BE2C (cell line): Measurements from ENCODE around the gene SQOR.

Experiments
- DNase-seq: peaks from one replicate; pipeline ENCODE4 v3.0.0-alpha.2; 2020
- H3K27me3 ChIP-seq: fragments of 250-450 bp; sonication (Bioruptor Pico); 2 replicates; pipeline ENCODE4 v1.5.1; 2020; ENCODE audit warnings: mild to moderate bottlenecking
- H3K36me3 ChIP-seq: fragments of 250-450 bp; sonication (Bioruptor Pico); 2 replicates; pipeline ENCODE4 v1.5.1; 2020; ENCODE audit warnings: mild to moderate bottlenecking
- H3K4me1 ChIP-seq: fragments of 250-450 bp; sonication (Bioruptor Pico); 2 replicates; pipeline ENCODE4 v1.5.1; 2020
- H3K4me3 ChIP-seq: 2 replicates; pipeline ENCODE4 v1.5.1; 2011; ENCODE audit warnings: low read depth, low read length
- H3K9me3 ChIP-seq: fragments of 250-450 bp; sonication (Bioruptor Pico); 2 replicates; pipeline ENCODE4 v1.5.1; 2020
- TF ChIP-seq, protein P1 (sequence below): IDR thresholded peaks from 2 replicates; pipeline ENCODE4 v1.5.1; 2012; ENCODE audit warnings: mild to moderate bottlenecking, low read depth, low read length

Gene SQOR

GRCh38 chr15:45704329-45705249 lies 69.8 kb downstream of the SQOR start:
- TF ChIP-seq, protein P1, sequence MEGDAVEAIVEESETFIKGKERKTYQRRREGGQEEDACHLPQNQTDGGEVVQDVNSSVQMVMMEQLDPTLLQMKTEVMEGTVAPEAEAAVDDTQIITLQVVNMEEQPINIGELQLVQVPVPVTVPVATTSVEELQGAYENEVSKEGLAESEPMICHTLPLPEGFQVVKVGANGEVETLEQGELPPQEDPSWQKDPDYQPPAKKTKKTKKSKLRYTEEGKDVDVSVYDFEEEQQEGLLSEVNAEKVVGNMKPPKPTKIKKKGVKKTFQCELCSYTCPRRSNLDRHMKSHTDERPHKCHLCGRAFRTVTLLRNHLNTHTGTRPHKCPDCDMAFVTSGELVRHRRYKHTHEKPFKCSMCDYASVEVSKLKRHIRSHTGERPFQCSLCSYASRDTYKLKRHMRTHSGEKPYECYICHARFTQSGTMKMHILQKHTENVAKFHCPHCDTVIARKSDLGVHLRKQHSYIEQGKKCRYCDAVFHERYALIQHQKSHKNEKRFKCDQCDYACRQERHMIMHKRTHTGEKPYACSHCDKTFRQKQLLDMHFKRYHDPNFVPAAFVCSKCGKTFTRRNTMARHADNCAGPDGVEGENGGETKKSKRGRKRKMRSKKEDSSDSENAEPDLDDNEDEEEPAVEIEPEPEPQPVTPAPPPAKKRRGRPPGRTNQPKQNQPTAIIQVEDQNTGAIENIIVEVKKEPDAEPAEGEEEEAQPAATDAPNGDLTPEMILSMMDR: no peak
- no peaks in the 10 kb centered on the region for H3K27me3 ChIP-seq
- H3K4me1 ChIP-seq: no peaks in the 10 kb centered on the region
- no peak for DNase-seq
- H3K9me3 ChIP-seq: no peaks in the 10 kb centered on the region
- peak overlapping the region; percentile 78 for H3K4me3 ChIP-seq
- H3K36me3 ChIP-seq: no peaks in the 10 kb centered on the region

DNA sequence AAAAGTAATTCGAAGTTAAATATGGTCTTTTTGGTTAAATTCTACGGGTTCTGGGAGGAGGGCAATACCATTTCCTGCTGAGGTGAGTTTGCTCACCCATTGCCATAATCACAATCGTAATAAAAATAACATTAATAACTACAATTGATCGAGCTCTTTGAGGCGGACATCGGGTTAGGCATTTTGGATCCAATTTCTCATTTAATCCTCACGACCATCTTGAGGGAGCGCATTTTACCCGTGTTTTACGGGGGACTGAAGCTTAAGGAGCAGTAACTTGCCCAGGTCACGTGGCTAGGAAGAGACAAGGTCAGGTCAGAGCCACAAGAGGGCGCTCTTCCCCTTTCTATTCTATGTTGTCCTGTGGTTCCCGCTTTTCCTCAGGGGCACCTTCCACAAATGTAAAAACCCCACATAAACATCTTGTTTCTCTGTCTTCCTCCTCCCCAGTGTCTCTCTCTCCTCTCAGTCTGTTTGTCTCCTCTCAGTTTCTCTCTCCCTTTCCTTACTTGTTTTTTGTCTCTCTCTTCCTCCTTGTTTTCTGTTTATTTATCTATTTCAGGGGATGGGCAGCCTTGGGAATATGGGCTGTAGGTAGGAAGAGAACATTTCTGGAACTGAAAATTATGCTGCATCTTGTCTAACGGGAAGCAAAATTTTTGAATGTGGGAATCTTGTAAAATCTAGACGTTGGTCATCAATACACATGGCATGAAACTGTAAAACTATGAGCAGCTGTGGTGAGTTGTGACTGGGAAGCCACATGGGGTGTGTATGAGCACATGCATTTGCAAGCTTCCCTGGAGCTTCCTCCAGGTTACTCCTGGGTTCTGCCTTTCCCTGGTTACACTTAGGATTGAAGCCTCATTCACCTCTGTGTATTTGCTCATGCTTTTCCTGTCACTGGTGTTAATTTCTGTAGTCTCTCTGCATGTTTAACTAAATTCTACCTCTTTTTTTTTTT lies 71.0 kb downstream of the SQOR start:
- no peaks in the 10 kb centered on the region for H3K36me3 ChIP-seq
- peak overlapping the region; percentile 78 for H3K4me3 ChIP-seq
- no peaks in the 10 kb centered on the region for H3K4me1 ChIP-seq
- no peaks in the 10 kb centered on the region for H3K27me3 ChIP-seq
- H3K9me3 ChIP-seq: no peaks in the 10 kb centered on the region
- TF ChIP-seq, protein P1: peak; percentile 88
- DNase-seq: peak; percentile 80

GRCh38 chr15:45710657-45711056 lies 75.8 kb downstream of the SQOR start:
- no peak overlapping the region for H3K4me3 ChIP-seq
- H3K4me1 ChIP-seq: no peaks in the 10 kb centered on the region; the same call in 1 of the 2 replicates
- no peaks in the 10 kb centered on the region for H3K27me3 ChIP-seq
- TF ChIP-seq, protein P1: no peak
- no peaks in the 10 kb centered on the region for H3K36me3 ChIP-seq
- H3K9me3 ChIP-seq: no peaks in the 10 kb centered on the region
- DNase-seq: no peak

GRCh38 chr15:45714590-45715488 lies 80.0 kb downstream of the SQOR start:
- Histone ChIP-seq H3K9me3 (no peaks in the 10 kb centered on the region), H3K4me1 (no peaks in the 10 kb centered on the region; the same call in 1 of the 2 replicates), H3K36me3 (no peaks in the 10 kb centered on the region), H3K27me3 (no peaks in the 10 kb centered on the region), H3K4me3 (peak overlapping the region; percentile 41)
- DNase-seq: peak; percentile 67
- TF ChIP-seq, protein P1: peak; percentile 96

- no peak for DNase-seq
- Histone ChIP-seq H3K9me3 (no peaks in the 10 kb centered on the region), H3K27me3 (no peaks in the 10 kb centered on the region), H3K4me3 (no peak overlapping the region), H3K36me3 (no peaks in the 10 kb centered on the region), H3K4me1 (no peaks in the 10 kb centered on the region; the same call in 1 of the 2 replicates)
- TF ChIP-seq, protein P1: peak; percentile 50
Measured at GRCh38 chr15:45715528-45715927, 80.7 kb downstream of the SQOR start.
